K562 (cell line): ENCODE measurements around the gene MCF2.

Experiments used
- CREM ChIP-seq: IDR thresholded peaks from 2 replicates; pipeline ENCODE4 v1.6.1; 2014; ENCODE audit warnings: antibody characterized with exemption, low read depth
- CTCF ChIP-seq, 3 experiments: IDR thresholded peaks in 2 of 3; conservative IDR thresholded peaks in 1 of 3; 2 replicates each; pipeline ENCODE4 v1.5.1; 2011 to 2012; ENCODE audit warnings: low read length in 3 of 3, mild to moderate bottlenecking in 3 of 3, control low read depth in 2 of 3, improper control_type of control experiment in 1 of 3, inconsistent platforms in 1 of 3, low read depth in 1 of 3, mixed read lengths in 1 of 3, moderate library complexity in 1 of 3; ENCODE audit not compliant: insufficient read depth in 2 of 3
- NRF1 ChIP-seq, 2 experiments: fragments of 450-650 bp; IDR thresholded peaks in 1 of 2; conservative IDR thresholded peaks in 1 of 2; 2 replicates each; pipeline ENCODE4 v1.6.1; 2014; ENCODE audit warnings: mild to moderate bottlenecking in 2 of 2
- POLR2A ChIP-seq: fragments of 450-650 bp; conservative IDR thresholded peaks from 2 replicates; pipeline ENCODE4 v1.6.1; 2016
- STAT5A ChIP-seq: IDR thresholded peaks from 2 replicates; pipeline ENCODE4 v1.6.1; 2012; ENCODE audit warnings: low read length, inconsistent platforms, borderline replicate concordance

GRCh38 chrX:139720979-139721378 is 13.0 kb upstream of the MCF2 start:
- TF ChIP-seq STAT5A (no peak), POLR2A (no peak), NRF1 (conservative IDR thresholded peaks at IDR 0.05 in 1 of 2, IDR thresholded peaks at IDR 0.05 in 1 of 2) (no peak), CREM (no peak), CTCF (IDR thresholded peaks at IDR 0.05 in 2 of 3, conservative IDR thresholded peaks at IDR 0.05 in 1 of 3; ENCODE audit: insufficient read depth in 2 of 3, low read depth in 1 of 3, low read length in 3 of 3) (no peak)
